Panc1 (cell line): ENCODE data around the gene TK2.

Source experiments
- CTCF ChIP-seq: fragments of 450-650 bp; IDR thresholded peaks from 2 replicates; pipeline ENCODE4 v1.5.1; 2017; ENCODE audit warnings: mild to moderate bottlenecking
- POLR2AphosphoS5 ChIP-seq: IDR thresholded peaks from 2 replicates; pipeline ENCODE4 v1.6.1; 2012; ENCODE audit warnings: mild to moderate bottlenecking, low read depth, low read length, moderate library complexity
- SIN3A ChIP-seq: IDR thresholded peaks from 2 replicates; pipeline ENCODE4 v1.6.1; 2012; ENCODE audit warnings: low read depth, mild to moderate bottlenecking, low read length, moderate library complexity, borderline replicate concordance; ENCODE audit not compliant: insufficient read depth
- TCF7L2 ChIP-seq: IDR thresholded peaks from 2 replicates; pipeline ENCODE4 v1.6.1; 2011; ENCODE audit warnings: mild to moderate bottlenecking, low read depth, low read length, inconsistent platforms

GRCh38 chr16:66475232-66475631, 74.7 kb downstream of the TK2 start:
- TF ChIP-seq CTCF = no peak
- no peak for TF ChIP-seq POLR2AphosphoS5
- TF ChIP-seq SIN3A = no peak
- no peak for TF ChIP-seq TCF7L2
